Small intestine (tissue), 4 donors: Measurements from ENCODE around the gene CASK. TPM values are rescaled to one million over a fixed set of nuclear protein-coding genes. Genes with fewer than 3 reads are reported as not detected.

Source experiments
- polyA plus RNA-seq, 4 donors: library from polyadenylated mRNA; stranded (reverse) in 3 of 4; unstranded in 1 of 4; fragments of 200-250 nt in 3 of 4; fragments of 120-200 nt in 1 of 4; gene quantifications; one replicate each; pipeline versions ENCODE4 v1.2.1 to v1.2.3, GENCODE V29; 2013
- donor health status: healthy with polysubstance abuse.
- donor health status: Bipolar disorder and iron deficiency.
- donor health status: healthy.

The CASK gene
- polyA plus RNA-seq, 4 donors: 16.5 to 77.8 (median 25.2) TPM

Other genes with a start within 250 kb of the CASK start
- 10 to 100 TPM in 1 of 4 donors, 1 to 10 TPM in 2, under 1 TPM in 1; 0.45 to 10.1 (median 6.8) TPM for gene GPR34, start 234.6 kb downstream of the CASK start, polyA plus RNA-seq
- 1 to 10 TPM in 1 of 4 donors, under 1 TPM in 2, not detected in 1; 0.19 to 1.3 (median 0.81) TPM for gene GPR82, start 199.4 kb downstream of the CASK start, polyA plus RNA-seq